NB4 (cell line): ENCODE measurements around the gene ARHGAP35.

ENCODE experiments used
- DNase-seq: peaks from one replicate; pipeline ENCODE4 v3.0.0; 2010; ENCODE audit warnings: low read depth
- H3K4me3 ChIP-seq: one replicate; pipeline ENCODE4 v1.5.1; 2011; ENCODE audit warnings: mild to moderate bottlenecking, low read depth, low read length, moderate library complexity
- MYC ChIP-seq: IDR thresholded peaks from 2 replicates; pipeline ENCODE4 v1.6.1; 2011; ENCODE audit warnings: low read depth, low read length
- POLR2A ChIP-seq: IDR thresholded peaks from 2 replicates; pipeline ENCODE4 v1.6.1; 2011; ENCODE audit warnings: mild to moderate bottlenecking; ENCODE audit not compliant: insufficient read length; ENCODE audit errors: extremely low read depth
- TF ChIP-seq, protein P1 (sequence below): IDR thresholded peaks from one replicate; pipeline ENCODE4 v1.5.1; 2012; ENCODE audit warnings: low read depth, low read length
- TF ChIP-seq, protein P2 (sequence below): IDR thresholded peaks from 2 replicates; pipeline ENCODE4 v1.6.1; 2011; ENCODE audit warnings: low read depth, low read length

ARHGAP35 gene

DNA sequence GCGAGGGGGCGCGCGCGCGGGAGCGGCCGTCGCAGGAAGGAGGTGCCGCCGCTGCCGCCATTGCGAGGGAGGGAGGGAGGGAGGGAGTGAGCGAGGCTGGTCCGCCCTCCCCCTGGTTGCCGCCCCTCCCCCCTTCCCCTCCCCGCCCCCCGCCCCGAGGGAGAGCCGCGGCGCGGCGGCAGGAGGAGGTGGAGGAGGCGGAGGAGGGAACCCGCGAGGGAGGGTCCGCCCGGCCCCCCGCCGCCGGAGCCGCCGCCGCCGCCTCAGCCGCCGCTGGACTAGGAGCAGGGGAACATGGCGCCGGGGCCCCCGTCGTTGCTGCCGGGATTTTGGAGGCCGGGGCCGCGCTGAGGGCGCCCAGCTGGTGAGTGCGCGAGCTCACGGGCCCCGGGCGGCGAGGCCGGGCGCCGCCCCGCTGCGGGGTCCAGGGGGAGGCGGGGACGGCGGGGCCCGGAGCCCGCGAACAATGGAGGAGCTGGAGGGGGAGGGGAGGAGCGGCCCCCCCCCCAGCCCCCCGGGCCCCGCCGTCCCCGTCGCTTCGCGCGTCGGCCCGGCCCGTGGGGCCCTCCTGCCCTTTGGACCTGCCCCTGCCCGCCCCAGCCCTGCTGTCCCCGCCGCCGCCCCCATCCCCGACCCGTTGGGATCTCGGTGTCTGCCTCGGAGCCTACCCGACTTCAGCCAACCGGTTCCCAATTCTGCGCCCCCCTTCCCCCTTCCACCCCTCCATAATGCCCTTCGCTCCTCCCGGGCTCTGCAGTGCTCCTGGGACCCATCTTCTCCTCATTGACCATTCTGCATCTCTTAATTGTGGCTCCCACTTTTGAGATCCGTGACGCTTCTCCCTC, at the start of gene ARHGAP35:
ARHGAP35 (plus strand) TSS at position 152 of the 845 bp plus-strand sequence. CDS start 57,679 bp downstream, outside the sequence.
- TF ChIP-seq MYC (no peak), POLR2A (no peak)
- TF ChIP-seq, protein P1, sequence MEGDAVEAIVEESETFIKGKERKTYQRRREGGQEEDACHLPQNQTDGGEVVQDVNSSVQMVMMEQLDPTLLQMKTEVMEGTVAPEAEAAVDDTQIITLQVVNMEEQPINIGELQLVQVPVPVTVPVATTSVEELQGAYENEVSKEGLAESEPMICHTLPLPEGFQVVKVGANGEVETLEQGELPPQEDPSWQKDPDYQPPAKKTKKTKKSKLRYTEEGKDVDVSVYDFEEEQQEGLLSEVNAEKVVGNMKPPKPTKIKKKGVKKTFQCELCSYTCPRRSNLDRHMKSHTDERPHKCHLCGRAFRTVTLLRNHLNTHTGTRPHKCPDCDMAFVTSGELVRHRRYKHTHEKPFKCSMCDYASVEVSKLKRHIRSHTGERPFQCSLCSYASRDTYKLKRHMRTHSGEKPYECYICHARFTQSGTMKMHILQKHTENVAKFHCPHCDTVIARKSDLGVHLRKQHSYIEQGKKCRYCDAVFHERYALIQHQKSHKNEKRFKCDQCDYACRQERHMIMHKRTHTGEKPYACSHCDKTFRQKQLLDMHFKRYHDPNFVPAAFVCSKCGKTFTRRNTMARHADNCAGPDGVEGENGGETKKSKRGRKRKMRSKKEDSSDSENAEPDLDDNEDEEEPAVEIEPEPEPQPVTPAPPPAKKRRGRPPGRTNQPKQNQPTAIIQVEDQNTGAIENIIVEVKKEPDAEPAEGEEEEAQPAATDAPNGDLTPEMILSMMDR, result no peak
- TF ChIP-seq, protein P2, sequence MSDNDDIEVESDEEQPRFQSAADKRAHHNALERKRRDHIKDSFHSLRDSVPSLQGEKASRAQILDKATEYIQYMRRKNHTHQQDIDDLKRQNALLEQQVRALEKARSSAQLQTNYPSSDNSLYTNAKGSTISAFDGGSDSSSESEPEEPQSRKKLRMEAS, result no peak
- DNase-seq, result peak; percentile 68
- H3K4me3 ChIP-seq, result peak within 1 kb of the TSS; percentile 84

DNA sequence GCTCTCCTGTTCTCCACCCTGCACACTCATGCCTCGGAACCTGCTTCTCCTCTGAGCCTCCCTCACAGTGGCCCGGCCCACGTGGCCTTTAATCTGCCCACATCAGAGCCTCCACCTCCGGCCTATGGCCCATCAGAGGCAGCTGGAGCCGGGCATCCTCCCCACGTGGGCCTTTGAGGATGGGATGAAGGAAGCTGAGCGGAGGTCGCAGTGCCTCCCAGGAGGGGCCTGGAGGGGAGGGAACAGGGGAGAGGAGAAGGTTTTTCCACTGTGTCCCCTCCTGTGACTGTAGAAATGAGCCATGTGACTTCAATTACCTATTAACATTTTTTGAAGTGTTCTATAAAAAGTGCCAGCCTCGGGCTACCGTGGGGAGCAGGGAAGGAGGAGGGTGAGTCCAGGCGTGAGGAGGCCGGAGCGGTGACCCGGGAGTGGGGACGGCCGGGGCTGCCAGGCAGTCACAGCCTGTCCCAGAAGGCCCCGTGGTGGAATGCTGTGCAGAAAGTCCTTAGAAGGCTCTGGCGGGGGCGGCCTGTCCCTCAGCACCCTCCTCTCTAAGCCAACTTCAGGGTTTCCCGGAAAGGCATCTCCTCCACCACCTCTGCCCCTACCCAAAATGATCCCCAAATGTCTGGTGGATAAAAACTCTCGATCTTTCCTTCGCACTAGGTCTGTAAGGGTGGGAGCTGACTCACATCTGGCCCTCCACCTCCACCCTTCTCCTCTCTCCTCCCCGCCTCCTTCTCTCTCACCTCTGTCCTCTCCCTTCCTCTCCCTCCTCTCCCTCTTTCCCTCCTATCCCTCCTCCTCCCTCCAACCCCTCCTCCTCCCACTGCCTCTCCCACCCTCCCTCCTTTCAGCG, 47.6 kb upstream of the ARHGAP35 start:
- TF ChIP-seq POLR2A (no peak), MYC (no peak)
- TF ChIP-seq, protein P2, result no peak
- TF ChIP-seq, protein P1, result no peak
- no peak for DNase-seq

DNA sequence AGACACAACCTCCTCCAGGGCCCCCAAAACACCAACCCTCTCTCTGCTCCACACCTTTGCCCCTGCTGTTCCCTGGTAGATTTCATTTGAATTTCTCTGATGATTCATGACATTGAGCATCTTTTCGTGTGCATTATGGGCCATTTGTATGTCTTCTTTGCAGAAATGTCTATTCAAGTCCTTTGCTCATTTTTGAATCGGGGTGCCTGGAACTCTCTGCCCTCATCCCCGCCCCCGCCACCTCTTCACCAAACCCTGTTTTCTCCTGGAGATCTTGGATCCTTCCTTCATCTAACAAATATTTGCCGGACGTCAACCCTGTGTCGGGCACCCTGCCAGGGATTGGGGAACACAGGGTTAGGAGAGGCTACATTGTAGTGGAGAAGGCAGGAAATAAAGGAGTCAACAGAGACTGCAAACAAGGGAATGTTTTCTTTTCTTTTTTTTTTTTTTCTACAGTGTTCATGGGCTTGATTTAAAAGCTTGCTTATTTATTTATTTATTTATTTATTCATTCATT, 46.9 kb upstream of the ARHGAP35 start:
- TF ChIP-seq, protein P1, result no peak
- TF ChIP-seq MYC (no peak), POLR2A (no peak)
- TF ChIP-seq, protein P2, result no peak
- no peak for DNase-seq
- no peak overlapping the region for H3K4me3 ChIP-seq

More for the DNA sequence above, 47.6 kb upstream of the ARHGAP35 start:
- H3K4me3 ChIP-seq, result no peak overlapping the region

DNA sequence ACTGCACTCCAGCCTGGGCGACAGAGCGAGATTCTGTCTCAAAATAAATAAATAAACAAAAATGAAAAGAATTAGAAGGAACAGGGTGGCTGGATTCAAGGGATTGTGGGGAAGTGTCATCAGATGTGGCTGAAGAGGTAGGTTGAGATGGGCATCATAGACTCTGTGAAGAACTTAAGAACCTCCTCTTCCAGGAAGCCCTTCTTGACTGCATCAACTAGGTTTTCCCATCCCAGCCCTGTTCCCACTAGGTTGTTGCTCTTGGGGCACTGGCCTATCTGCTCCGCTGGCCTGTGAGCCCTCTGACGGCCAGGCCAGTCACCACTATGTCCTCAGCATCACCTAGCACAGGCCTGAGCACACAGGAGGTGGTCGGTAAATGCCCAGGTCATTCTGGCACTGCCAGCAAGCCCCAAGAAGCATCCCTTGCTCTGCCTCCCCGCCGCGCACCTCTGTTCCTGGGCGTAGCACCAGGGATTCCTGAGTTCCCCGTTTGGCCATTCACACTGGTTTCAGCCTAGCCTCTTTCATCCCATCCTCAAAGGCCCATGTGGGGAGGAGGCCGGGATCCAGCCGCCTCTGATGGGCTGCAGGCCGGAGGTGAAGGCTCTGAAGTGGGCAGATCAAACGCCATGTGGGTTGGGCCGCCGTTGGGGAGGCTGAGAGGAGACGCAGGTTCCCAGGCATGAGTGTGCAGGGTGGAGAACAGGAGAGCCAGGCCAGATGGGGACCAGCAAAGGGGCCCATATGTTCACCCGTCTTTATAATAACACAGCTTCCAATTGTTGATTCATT, 44.8 kb upstream of the ARHGAP35 start:
- TF ChIP-seq, protein P1, result no peak
- TF ChIP-seq, protein P2, result no peak
- no peak for TF ChIP-seq MYC
- no peak for TF ChIP-seq POLR2A
- DNase-seq, result no peak
- H3K4me3 ChIP-seq, result no peak overlapping the region

DNA sequence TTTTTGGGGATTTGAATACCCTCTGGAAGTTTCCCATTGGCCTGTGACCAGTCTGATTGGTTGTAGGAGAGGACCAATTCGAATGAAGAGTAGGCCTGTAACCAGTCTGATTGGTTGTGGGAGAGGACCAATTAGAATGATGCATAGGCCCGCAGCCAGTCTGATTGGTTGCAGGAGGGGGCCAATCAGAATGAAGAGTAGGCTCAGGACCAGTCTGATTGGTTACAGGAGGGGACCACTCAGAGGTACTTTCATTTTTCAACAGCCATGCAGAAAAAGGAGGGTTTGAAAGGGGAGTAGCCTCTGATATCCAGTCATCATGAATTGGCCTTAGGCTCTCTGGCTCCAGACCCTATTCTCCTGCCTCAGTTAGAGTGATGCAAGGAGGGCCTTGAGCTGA, 42.0 kb upstream of the ARHGAP35 start:
- H3K4me3 ChIP-seq, result no peak overlapping the region
- peak; percentile 81 for DNase-seq
- TF ChIP-seq POLR2A (no peak), MYC (no peak)
- TF ChIP-seq, protein P2, result no peak
- TF ChIP-seq, protein P1, result no peak
